Neural crest cell (in vitro differentiated cells): Measurements from ENCODE around the gene CALN1. TPM values are rescaled to one million over a fixed set of nuclear protein-coding genes. Genes with fewer than 3 reads are reported as not detected.
"Not testable (repeated sequence)": the region's sequence is repeated elsewhere in the genome, so short reads cannot be mapped to it uniquely, and the experiment has no call there.

ENCODE experiments used
- DNase-seq: peaks from one replicate; pipeline ENCODE4 v3.0.0; 2021; ENCODE audit warnings: low read depth, mixed read lengths, low spot score
- H3K27ac Mint-ChIP-seq: one replicate; pipeline ENCODE4 v1.8.0; 2021; ENCODE audit warnings: mild to moderate bottlenecking, mixed read lengths; ENCODE audit not compliant: unreplicated experiment
- H3K27me3 Mint-ChIP-seq: 2 replicates; pipeline ENCODE4 v1.8.0; 2021; ENCODE audit warnings: low read depth, mild to moderate bottlenecking, mixed read lengths
- H3K36me3 Mint-ChIP-seq: 2 replicates; pipeline ENCODE4 v1.8.0; 2021; ENCODE audit warnings: low read depth, mild to moderate bottlenecking, mixed read lengths
- H3K4me1 Mint-ChIP-seq: 2 replicates; pipeline ENCODE4 v1.8.0; 2021; ENCODE audit warnings: mixed read lengths
- H3K4me3 Mint-ChIP-seq: one replicate; pipeline ENCODE4 v1.8.0; 2021; ENCODE audit warnings: mild to moderate bottlenecking, mixed read lengths
- H3K9me3 Mint-ChIP-seq: 2 replicates; pipeline ENCODE4 v1.8.0; 2021; ENCODE audit warnings: mixed read lengths
- total RNA-seq: library from RNA; stranded (reverse); gene quantifications from 2 replicates; pipeline ENCODE4 v1.2.1, GENCODE V29; 2021
- TF ChIP-seq, protein P1 (sequence below): fragments of 200-600 bp; sonication (generic); conservative IDR thresholded peaks from 2 replicates; pipeline ENCODE4 v1.5.0; 2021; ENCODE audit warnings: antibody characterized with exemption, mild to moderate bottlenecking

Gene CALN1
- total RNA-seq, 1 donor from 2014 or later: 0.51 TPM

DNA sequence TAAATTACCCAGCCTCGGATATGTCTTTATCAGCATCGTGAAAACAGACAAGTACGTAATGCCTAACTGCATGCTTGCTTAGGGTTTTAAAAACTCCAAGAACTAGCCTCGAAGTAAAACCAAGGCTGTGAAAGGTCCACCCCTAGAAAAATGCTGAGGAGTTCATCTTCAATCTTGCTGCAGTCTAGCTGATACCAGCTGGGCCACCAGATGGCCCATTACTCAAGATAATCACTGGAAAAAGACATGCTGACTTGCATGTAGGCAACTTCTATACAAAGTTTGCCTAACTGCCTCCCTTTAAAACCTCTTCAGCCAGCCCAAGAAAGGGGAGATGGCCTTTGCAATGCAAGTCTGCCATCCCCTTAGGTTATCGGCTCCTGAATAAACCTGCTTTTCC lies 666.1 kb downstream of the CALN1 start:
- Mint-ChIP-seq H3K27ac (no peak overlapping the region), H3K9me3 (peaks cover 6% of the 10 kb centered on the region), H3K4me3 (no peak overlapping the region), H3K27me3 (peaks cover 31% of the 10 kb centered on the region), H3K4me1 (no peaks in the 10 kb centered on the region), H3K36me3 (no peaks in the 10 kb centered on the region)
- no peak for DNase-seq
- TF ChIP-seq, protein P1, sequence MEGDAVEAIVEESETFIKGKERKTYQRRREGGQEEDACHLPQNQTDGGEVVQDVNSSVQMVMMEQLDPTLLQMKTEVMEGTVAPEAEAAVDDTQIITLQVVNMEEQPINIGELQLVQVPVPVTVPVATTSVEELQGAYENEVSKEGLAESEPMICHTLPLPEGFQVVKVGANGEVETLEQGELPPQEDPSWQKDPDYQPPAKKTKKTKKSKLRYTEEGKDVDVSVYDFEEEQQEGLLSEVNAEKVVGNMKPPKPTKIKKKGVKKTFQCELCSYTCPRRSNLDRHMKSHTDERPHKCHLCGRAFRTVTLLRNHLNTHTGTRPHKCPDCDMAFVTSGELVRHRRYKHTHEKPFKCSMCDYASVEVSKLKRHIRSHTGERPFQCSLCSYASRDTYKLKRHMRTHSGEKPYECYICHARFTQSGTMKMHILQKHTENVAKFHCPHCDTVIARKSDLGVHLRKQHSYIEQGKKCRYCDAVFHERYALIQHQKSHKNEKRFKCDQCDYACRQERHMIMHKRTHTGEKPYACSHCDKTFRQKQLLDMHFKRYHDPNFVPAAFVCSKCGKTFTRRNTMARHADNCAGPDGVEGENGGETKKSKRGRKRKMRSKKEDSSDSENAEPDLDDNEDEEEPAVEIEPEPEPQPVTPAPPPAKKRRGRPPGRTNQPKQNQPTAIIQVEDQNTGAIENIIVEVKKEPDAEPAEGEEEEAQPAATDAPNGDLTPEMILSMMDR: no peak

DNA sequence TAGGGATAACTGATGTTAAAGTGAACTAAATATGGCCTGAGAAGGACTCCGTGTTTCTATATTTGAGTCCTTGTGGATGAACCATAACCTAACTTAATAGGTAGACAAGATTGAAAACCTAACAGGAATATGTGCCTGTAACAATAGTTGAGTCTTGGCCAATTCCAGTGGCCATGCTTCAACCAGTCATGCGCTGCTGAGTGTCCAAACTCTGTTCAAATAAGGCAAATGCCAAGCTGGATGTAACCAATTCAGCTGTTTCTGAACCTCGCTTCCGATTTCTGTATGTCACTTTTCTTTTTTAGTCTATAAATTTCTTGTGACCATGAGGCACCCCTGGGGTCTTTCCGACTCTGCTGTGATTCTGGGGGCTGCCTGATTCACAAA lies 672.0 kb downstream of the CALN1 start:
- peaks cover 35% of the 10 kb centered on the region for H3K27me3 Mint-ChIP-seq
- no peaks in the 10 kb centered on the region for H3K9me3 Mint-ChIP-seq
- H3K36me3 Mint-ChIP-seq: no peaks in the 10 kb centered on the region
- DNase-seq: no peak
- H3K4me1 Mint-ChIP-seq: peaks cover 14% of the 10 kb centered on the region
- H3K27ac Mint-ChIP-seq: no peak overlapping the region
- TF ChIP-seq, protein P1: no peak
- no peak overlapping the region for H3K4me3 Mint-ChIP-seq

DNA sequence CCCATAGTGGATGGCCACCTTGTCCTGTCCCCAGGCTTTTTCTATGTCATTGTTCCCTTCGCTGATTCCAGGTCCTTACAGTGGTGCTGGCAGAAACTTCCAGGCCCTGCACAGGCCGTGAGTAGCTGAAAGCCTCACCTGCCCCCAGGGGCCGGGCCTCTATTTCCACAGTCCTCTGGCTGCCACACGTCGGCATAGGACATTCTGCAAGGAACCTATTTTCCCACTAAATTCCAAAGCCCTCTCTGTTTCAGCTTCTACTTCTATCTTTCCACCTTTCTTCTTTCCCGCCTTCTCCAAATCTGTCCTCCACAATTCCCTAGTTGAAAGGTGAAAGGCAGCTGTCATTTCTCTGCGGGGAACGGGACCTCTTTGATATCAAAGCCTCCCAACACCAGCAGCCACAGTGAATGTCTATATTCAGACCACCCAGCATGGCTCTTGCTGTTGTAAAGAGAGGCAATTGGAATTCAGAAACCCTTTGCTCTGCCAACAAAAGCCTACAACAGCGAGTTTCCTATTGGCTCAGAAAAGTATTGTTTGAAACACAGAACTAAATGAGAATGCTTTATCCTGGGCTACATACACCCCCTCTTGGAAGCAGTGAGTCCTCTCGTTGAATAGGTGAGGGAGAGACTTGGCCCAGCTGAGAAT lies 672.5 kb downstream of the CALN1 start:
- Mint-ChIP-seq H3K27me3 (peaks cover 35% of the 10 kb centered on the region), H3K36me3 (no peaks in the 10 kb centered on the region), H3K9me3 (no peaks in the 10 kb centered on the region), H3K4me1 (peaks cover 14% of the 10 kb centered on the region), H3K27ac (no peak overlapping the region), H3K4me3 (no peak overlapping the region)
- TF ChIP-seq, protein P1: no peak
- no peak for DNase-seq

DNA sequence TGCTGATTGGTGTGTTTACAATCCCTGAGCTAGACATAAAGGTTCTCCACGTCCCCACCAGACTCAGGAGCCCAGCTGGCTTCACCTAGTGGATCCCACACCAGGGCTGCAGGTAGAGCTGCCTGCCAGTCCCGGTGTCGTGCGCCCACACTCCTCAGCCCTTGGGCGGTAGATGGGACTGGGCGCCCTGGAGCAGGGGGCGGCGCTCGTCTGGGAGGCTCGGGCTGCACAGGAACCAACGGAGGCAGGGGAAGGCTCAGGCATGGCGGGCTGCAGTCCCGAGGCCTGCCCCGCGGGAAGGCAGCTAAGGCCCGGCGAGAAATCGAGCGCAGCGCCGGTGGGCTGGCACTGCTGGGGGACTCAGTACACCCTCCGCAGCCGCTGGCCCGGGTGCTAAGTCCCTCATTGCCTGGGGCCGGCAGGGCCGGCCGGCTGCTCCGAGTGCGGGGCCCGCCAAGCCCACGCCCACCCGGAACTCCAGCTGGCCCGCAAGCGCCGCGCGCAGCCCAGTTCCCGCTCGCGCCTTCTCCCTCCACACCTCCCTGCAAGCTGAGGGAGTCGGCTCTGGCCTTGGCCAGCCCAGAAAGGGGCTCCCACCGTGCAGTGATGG lies 674.1 kb downstream of the CALN1 start:
- Mint-ChIP-seq H3K27me3 (peaks cover 35% of the 10 kb centered on the region), H3K4me1 (peaks cover 14% of the 10 kb centered on the region)
- not testable (repeated sequence) for H3K9me3 Mint-ChIP-seq, DNase-seq, H3K36me3 Mint-ChIP-seq, H3K4me3 Mint-ChIP-seq, H3K27ac Mint-ChIP-seq

DNA sequence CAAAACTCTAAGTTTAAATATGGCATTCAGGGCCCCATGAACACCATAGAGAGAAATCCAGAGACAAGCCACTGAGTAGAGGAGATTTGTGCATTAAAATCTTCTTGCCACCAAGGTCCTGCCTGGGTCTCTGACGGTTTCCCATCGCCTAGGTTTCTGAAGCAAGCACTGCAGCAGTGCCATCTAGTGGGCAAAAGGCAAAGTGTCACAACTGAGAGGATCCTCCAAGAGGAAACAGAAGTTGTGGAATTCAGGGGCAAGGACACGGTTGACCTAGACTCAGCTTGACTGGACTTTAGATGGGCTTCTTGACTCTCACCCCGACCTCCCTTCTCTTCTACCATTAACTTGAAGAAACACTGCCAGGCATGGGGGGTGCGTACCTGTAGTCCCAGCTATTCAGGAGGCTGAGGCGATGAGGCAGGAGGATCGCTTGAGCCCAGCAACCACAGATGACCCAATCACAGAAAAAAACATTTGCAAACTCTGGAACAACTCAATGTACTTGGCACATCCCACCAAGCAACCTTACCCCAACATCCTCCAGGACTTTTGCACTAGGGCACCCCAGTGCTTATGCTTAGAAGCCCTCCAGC lies 676.1 kb downstream of the CALN1 start:
- Mint-ChIP-seq H3K9me3 (no peaks in the 10 kb centered on the region), H3K4me3 (no peak overlapping the region), H3K27ac (no peak overlapping the region), H3K4me1 (peaks cover 22% of the 10 kb centered on the region), H3K36me3 (peaks cover 2% of the 10 kb centered on the region), H3K27me3 (peaks cover 22% of the 10 kb centered on the region)
- DNase-seq: peak; percentile 82
- TF ChIP-seq, protein P1: peak; percentile 90
